Measurements from ENCODE around the gene ERCC6L.

Gene ERCC6L

DNA sequence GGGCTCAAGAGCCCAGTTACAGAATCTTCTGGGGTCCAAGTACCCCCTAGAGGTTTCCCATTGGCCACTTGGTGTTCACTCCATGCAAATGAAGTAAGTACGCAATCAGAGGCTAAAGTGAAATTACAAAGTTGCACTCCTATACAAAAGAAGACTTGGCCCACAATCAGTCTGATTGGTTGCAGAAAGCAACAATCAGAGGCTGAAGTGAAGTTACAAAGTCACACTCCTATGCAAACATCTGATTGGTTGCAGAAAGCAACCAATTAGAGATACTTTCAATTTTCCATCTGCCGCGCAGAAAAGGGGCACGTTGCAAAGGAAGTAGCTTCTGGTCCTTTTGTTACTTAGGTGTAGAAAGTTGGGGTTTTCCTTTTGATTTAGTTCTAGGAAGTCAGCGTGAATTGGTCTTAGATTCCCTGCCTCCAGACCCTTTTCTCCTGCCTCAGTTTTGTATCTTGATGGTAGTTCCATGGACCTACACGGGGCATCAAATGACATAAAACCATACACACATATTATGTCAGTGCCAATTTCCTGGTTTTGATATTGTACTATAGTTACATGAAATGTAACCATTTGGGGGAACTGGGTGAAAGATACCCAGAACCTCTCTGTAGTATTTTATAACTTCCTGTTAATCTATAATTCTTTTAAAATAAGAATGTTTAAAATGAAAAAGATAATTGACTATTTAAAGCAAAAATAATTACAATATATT lies 69.7 kb downstream of the ERCC6L start:
- no peak overlapping the region for H3K4me3 ChIP-seq (ENCODE audit: low read length)
- DNase-seq (ENCODE audit: low read depth, low spot score) = no peak
- no peak overlapping the region for H3K27ac ChIP-seq (ENCODE audit: low read length)
- WGBS (ENCODE audit: insufficient coverage, insufficient read length) = no CpG with 5 or more reads among the region's 6 CpGs
- no peaks in the 10 kb centered on the region for H3K27me3 ChIP-seq (ENCODE audit: control insufficient read depth, insufficient read depth, low read length)
- H3K4me1 ChIP-seq (ENCODE audit: control insufficient read depth, insufficient read depth, low read length) = no peaks in the 10 kb centered on the region
- no peaks in the 10 kb centered on the region for H3K9me3 ChIP-seq (ENCODE audit: control insufficient read depth, insufficient read depth, low read length)
- H3K36me3 ChIP-seq (ENCODE audit: control insufficient read depth, insufficient read depth, low read length) = no peaks in the 10 kb centered on the region

DNA sequence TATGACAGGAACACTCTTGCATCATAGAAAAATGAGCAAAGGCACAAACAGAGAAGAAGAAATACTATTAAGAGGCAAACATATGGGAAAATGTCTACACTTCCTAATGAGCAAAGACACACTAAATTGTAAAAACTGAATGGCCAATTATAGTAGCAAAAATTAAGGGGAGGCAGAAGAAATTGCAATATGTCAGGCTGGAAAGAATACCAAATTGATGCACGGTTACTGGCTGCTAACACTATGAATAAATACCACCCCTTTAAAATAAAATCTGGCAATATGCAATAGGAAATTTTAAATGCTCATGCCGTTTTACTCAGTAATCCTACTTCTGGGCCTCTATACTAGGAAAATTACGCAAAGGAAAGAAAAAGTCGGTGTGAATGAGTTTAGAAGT lies 73.3 kb downstream of the ERCC6L start:
- no peak for DNase-seq (ENCODE audit: low read depth, low spot score)
- no peaks in the 10 kb centered on the region for H3K27me3 ChIP-seq (ENCODE audit: control insufficient read depth, insufficient read depth, low read length)
- no peak overlapping the region for H3K4me3 ChIP-seq (ENCODE audit: low read length)
- H3K4me1 ChIP-seq (ENCODE audit: control insufficient read depth, insufficient read depth, low read length) = no peaks in the 10 kb centered on the region
- H3K9me3 ChIP-seq (ENCODE audit: control insufficient read depth, insufficient read depth, low read length) = no peaks in the 10 kb centered on the region
- no CpG with 5 or more reads among the region's 4 CpGs for WGBS (ENCODE audit: insufficient coverage, insufficient read length)
- no peaks in the 10 kb centered on the region for H3K36me3 ChIP-seq (ENCODE audit: control insufficient read depth, insufficient read depth, low read length)
- no peak overlapping the region for H3K27ac ChIP-seq (ENCODE audit: low read length)

DNA sequence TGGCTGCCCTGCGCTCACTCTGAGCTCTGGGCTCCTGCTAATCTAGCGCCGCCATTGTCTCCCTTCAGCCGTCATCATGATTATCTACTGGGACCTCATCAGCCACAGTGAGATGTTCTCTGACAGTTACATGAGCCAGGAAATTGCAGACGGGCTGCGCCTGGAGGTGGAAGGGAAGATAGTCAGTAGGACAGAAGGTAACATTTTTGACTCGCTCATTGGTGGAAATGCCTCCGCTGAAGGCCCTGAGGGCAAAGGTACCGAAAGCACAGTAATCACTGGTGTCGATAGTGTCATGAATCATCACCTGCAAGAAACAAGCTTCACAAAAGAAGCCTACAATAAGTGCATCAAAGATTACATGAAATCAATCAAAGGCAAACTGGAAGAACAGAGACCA lies 79.1 kb downstream of the ERCC6L start:
- H3K27me3 ChIP-seq (ENCODE audit: control insufficient read depth, insufficient read depth, low read length) = no peaks in the 10 kb centered on the region
- no peaks in the 10 kb centered on the region for H3K36me3 ChIP-seq (ENCODE audit: control insufficient read depth, insufficient read depth, low read length)
- no peaks in the 10 kb centered on the region for H3K4me1 ChIP-seq (ENCODE audit: control insufficient read depth, insufficient read depth, low read length)
- no peak overlapping the region for H3K27ac ChIP-seq (ENCODE audit: low read length)
- no peaks in the 10 kb centered on the region for H3K9me3 ChIP-seq (ENCODE audit: control insufficient read depth, insufficient read depth, low read length)
- no peak for DNase-seq (ENCODE audit: low read depth, low spot score)
- no CpG with 5 or more reads among the region's 10 CpGs for WGBS (ENCODE audit: insufficient coverage, insufficient read length)
- no peak overlapping the region for H3K4me3 ChIP-seq (ENCODE audit: low read length)

DNA sequence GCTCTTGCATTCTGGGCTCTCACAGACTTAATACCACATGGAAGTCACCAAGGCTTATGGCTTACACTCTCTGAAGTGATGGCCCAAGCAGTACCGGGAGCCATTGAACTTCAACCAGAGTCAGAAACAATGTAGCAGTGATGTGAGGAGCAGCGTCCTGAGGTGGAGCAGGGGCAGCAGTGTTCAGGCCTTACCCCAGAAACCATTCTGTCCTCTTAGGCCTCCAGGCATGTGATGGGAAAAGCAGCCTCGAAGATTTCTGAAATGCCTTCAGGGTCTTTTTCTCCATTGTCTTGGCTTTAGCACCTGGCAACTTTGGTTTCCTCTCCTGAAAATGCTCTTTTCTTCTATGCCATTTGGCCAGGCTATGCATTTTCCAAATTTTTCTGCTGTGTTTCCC lies 80.1 kb downstream of the ERCC6L start:
- Histone ChIP-seq H3K27ac (ENCODE audit: low read length) (no peak overlapping the region), H3K36me3 (ENCODE audit: control insufficient read depth, insufficient read depth, low read length) (no peaks in the 10 kb centered on the region), H3K9me3 (ENCODE audit: control insufficient read depth, insufficient read depth, low read length) (no peaks in the 10 kb centered on the region), H3K4me3 (ENCODE audit: low read length) (no peak overlapping the region), H3K4me1 (ENCODE audit: control insufficient read depth, insufficient read depth, low read length) (no peaks in the 10 kb centered on the region), H3K27me3 (ENCODE audit: control insufficient read depth, insufficient read depth, low read length) (no peaks in the 10 kb centered on the region)
- WGBS (ENCODE audit: insufficient coverage, insufficient read length) = no CpG with 5 or more reads among the region's 3 CpGs
- no peak for DNase-seq (ENCODE audit: low read depth, low spot score)
